Measurements from ENCODE around the gene ARL6IP6. TPM values are rescaled to one million over a fixed set of nuclear protein-coding genes. Genes with fewer than 3 reads are reported as not detected.
A peak's percentile ranks its signal among the peaks of the same experiment; 100 is the strongest.

ARL6IP6 gene
- total RNA-seq, result 44.5 TPM

GRCh38 chr2:152718076-152718908 lies at the start of gene ARL6IP6:
Gene ARL6IP6, plus strand, starts transcription at chr2:152718620. Its CDS starts 5 bp downstream, at chr2:152718625.
- peak; percentile 97 for DNase-seq

GRCh38 chr2:152674334-152674733 lies 44.1 kb upstream of the ARL6IP6 start:
- no peak for DNase-seq

- DNase-seq, result peak; percentile 39
These were observed 42.0 kb upstream of the ARL6IP6 start for GRCh38 chr2:152676461-152676860.

GRCh38 chr2:152678808-152679207 lies 39.6 kb upstream of the ARL6IP6 start:
- DNase-seq, result no peak

GRCh38 chr2:152682663-152683062 lies 35.8 kb upstream of the ARL6IP6 start:
- DNase-seq, result no peak

GRCh38 chr2:152683400-152683799 lies 35.0 kb upstream of the ARL6IP6 start:
- DNase-seq, result no peak

- no peak for DNase-seq
These were observed 32.1 kb upstream of the ARL6IP6 start for GRCh38 chr2:152686321-152686720.

GRCh38 chr2:152693033-152693432 lies 25.4 kb upstream of the ARL6IP6 start:
- no peak for DNase-seq

- DNase-seq, result no peak
These were observed 24.2 kb upstream of the ARL6IP6 start for GRCh38 chr2:152694161-152694661.

- no peak for DNase-seq
These were observed 22.7 kb upstream of the ARL6IP6 start for GRCh38 chr2:152695763-152696162.

- no peak for DNase-seq
These were observed 21.9 kb upstream of the ARL6IP6 start for GRCh38 chr2:152696476-152696875.

GRCh38 chr2:152701198-152701597 lies 17.2 kb upstream of the ARL6IP6 start:
- no peak for DNase-seq

GRCh38 chr2:152706477-152707021 lies 11.9 kb upstream of the ARL6IP6 start:
- no peak for DNase-seq

- no peak for DNase-seq
These were observed 9.7 kb upstream of the ARL6IP6 start for GRCh38 chr2:152708742-152709141.

GRCh38 chr2:152710713-152711112 lies 7.7 kb upstream of the ARL6IP6 start:
- no peak for DNase-seq

- no peak for DNase-seq
These were observed 3.3 kb upstream of the ARL6IP6 start for GRCh38 chr2:152715112-152715511.

GRCh38 chr2:152715854-152716428 lies 2.5 kb upstream of the ARL6IP6 start:
- no peak for DNase-seq

GRCh38 chr2:152716805-152717227 lies 1.6 kb upstream of the ARL6IP6 start:
- DNase-seq, result peak; percentile 59

- DNase-seq, result peak; percentile 99
These were observed 968 bp upstream of the ARL6IP6 start, which contains the start of gene PRPF40A for GRCh38 chr2:152717228-152718075. Gene PRPF40A, minus strand, starts transcription at chr2:152717461. Its CDS starts 22 bp downstream, at chr2:152717439.

GRCh38 chr2:152718909-152719645 lies 657 bp downstream of the ARL6IP6 start:
- DNase-seq, result peak; percentile 88

- DNase-seq, result no peak
These were observed 2.4 kb downstream of the ARL6IP6 start for GRCh38 chr2:152720794-152721193.
